ENCODE measurements around the gene CACNG4.

The CACNG4 gene

DNA sequence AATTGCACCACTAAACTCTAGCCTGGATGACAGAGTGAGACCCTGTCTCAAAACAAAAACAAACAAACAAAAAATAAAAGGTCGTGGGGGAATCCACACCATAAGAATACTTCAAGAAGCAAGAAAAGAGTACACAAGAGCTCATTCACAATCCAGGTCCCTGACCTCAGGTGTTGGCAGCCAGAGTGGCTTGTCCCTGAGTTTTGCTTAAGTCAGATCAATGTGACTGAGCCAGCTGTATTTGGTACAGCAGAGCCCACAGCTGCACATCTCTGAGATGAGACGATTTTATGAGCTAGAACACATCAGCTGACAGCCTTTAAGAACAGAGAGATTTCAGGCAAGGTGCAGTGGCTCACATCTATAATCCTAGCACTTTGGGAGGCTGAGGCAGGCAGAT is 102.2 kb downstream of the CACNG4 start:
- no peak for DNase-seq (ENCODE audit: low read depth)

GRCh38 chr17:67067571-67068482 is 103.3 kb downstream of the CACNG4 start:
- DNase-seq (ENCODE audit: low read depth): no peak

DNA sequence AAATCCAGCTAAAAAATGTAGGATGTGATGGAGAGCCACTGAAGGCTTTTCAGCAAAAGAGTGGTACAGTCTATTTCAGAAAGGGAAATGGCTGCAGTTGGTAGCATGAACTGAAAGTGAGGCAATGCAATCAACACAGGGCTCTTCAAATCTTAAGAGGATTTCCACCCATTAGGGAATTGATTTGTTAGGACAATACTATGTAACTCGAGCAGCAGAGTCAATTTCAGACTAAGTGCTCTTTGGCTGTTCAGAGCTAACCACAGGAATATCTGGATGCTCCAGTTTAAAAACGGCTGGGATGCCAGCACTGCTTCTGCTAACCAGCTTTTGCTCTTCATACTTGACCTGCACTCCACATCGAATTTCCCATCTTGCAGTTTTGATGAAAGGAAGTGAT is 104.5 kb downstream of the CACNG4 start:
- DNase-seq (ENCODE audit: low read depth): no peak

GRCh38 chr17:67069603-67070136 is 105.2 kb downstream of the CACNG4 start:
- DNase-seq (ENCODE audit: low read depth): no peak

DNA sequence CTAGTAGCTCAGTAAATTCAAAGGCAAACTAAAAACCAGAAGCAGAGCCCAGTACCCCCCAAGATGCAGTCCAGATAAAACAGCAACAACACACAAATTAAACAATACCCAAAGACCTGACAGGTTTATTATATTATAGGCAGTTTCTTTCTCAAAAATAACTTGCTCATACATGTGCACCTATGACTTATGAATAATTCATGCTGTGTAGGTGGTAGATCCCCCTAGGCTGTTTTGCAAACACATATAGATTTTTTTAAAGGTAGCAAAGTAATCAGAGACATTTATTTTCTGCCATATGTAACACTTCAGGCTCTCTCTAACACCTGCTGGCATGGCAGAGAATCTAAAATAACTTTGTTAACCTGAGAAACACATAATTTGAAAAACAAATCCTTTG is 107.1 kb downstream of the CACNG4 start:
- no peak for DNase-seq (ENCODE audit: low read depth)

DNA sequence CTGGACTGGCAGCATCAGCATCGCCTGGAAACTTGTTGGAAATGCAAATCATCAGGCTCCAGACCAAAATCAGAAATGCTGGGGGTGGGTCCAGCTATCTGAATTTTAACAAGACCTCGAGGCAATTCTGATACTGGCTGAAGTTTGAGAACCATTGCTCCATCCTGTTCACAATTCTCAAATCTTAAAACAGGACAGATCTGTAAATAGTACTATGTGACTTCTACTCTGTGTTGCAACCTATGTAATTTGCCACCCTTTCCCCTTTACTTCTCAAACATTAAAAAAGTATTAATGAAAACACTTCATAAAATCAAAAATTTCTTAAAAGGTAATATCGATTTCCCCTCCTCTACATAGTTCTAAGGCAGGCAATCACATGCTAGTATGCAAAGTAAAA is 108.4 kb downstream of the CACNG4 start:
- DNase-seq (ENCODE audit: low read depth): no peak

- DNase-seq (ENCODE audit: low read depth): no peak
Observed at GRCh38 chr17:67074781-67075180, 110.3 kb downstream of the CACNG4 start.

DNA sequence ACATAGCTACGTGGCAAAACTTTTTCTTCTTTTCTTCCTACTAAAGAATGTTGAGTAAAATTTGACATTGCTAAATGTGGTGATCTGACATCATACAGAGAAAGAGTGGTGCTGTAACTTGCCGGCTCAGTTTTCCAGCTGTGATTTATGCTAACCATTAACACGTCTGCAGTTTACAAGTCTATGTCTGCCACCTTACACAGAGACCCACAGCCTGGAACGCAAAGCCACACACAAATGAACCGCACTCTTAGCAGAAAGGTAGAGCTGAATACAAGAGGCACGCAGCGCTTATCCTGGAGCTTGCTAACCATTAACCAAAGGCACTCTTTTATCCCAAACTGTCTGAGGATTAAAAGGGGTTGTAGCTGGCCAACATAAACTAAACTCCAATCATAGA is 111.8 kb downstream of the CACNG4 start:
- DNase-seq (ENCODE audit: low read depth): no peak

GRCh38 chr17:67078292-67078691 is 113.8 kb downstream of the CACNG4 start:
- DNase-seq (ENCODE audit: low read depth): no peak

DNA sequence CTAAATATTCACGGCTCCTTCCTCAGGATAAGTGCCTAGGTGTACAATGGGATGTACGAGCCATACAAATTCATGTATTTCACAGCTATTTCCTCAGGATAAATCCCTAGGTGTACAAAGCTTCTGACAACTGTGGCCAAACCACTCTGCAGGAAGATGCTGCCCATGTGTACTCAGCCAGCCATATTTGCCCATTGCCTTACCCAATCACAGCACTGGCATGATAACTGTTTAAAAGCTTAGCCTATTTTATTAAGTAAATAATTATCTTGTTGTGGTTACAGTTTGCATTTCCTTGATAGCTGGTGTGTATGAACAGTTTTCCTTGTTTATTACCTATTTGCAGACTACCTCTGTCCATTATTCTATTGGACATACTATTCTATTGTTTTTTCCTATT is 115.0 kb downstream of the CACNG4 start:
- DNase-seq (ENCODE audit: low read depth): no peak

- DNase-seq (ENCODE audit: low read depth): no peak
Observed at GRCh38 chr17:67080804-67081203, 116.3 kb downstream of the CACNG4 start.

GRCh38 chr17:67082107-67082506 is 117.6 kb downstream of the CACNG4 start:
- no peak for DNase-seq (ENCODE audit: low read depth)
